SK-N-SH treated with all-trans-retinoic acid at 6 μM for 48 hours (cell line): Measurements from ENCODE around the gene B4GALT6.

Experiments
- CSRNP3 ChIP-seq: fragments of 250-450 bp; sonication (Bioruptor Pico); IDR thresholded peaks from 2 replicates; pipeline ENCODE4 v1.5.1; 2021; ENCODE audit warnings: mild to moderate bottlenecking, moderate library complexity
- PATZ1 ChIP-seq: fragments of 250-450 bp; sonication (Bioruptor Pico); IDR thresholded peaks from 2 replicates; pipeline ENCODE4 v1.8.0; 2020; ENCODE audit warnings: mild to moderate bottlenecking, moderate library complexity, borderline replicate concordance

- TF ChIP-seq CSRNP3 (no peak), PATZ1 (CRISPR knock-in tag) (no peak)
These were observed 93.8 kb downstream of the B4GALT6 start for GRCh38 chr18:31590570-31590969.
